GM12891 (cell line): ENCODE data around the gene GOLT1B.

ENCODE experiments used
- PAX5 ChIP-seq: IDR thresholded peaks from 2 replicates; pipeline ENCODE4 v1.6.1; 2011; ENCODE audit warnings: low read length, moderate library complexity, mild to moderate bottlenecking; ENCODE audit not compliant: insufficient read depth, severe bottlenecking
- POLR2AphosphoS5 ChIP-seq: IDR thresholded peaks from 2 replicates; pipeline ENCODE4 v1.6.1; 2011; ENCODE audit warnings: low read depth, low read length, control low read depth

DNA sequence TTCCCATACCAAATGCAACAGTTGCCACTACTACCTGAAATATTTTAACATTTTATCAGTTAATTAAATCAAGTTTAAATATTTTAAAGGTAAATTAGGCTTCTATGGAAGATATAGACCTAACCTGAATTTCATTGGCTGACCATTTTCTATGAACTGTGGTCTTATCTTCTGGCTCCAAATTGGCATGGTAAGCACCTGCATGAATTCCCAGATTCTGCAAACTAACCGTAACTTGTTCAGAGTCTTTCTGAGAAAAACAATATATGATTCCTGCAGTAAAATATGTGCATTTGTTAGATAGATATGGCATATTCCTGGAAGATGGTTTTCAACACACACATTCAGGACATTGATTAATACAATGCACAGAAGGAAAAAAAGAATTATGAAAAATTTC is 26.0 kb upstream of the GOLT1B start:
- TF ChIP-seq POLR2AphosphoS5: no peak
- no peak for TF ChIP-seq PAX5
